NOMO-1 (cell line): ENCODE measurements around the gene QPCTL.
"Not testable (repeated sequence)": the region's sequence is repeated elsewhere in the genome, so short reads cannot be mapped to it uniquely, and the experiment has no call there.

Experiments
- DNase-seq, 2 experiments: peaks; one replicate each; lab custom pipeline; 2025; ENCODE audit not compliant: unreplicated experiment in 2 of 2; lab: John Stamatoyannopoulos, UW

The QPCTL gene

DNA sequence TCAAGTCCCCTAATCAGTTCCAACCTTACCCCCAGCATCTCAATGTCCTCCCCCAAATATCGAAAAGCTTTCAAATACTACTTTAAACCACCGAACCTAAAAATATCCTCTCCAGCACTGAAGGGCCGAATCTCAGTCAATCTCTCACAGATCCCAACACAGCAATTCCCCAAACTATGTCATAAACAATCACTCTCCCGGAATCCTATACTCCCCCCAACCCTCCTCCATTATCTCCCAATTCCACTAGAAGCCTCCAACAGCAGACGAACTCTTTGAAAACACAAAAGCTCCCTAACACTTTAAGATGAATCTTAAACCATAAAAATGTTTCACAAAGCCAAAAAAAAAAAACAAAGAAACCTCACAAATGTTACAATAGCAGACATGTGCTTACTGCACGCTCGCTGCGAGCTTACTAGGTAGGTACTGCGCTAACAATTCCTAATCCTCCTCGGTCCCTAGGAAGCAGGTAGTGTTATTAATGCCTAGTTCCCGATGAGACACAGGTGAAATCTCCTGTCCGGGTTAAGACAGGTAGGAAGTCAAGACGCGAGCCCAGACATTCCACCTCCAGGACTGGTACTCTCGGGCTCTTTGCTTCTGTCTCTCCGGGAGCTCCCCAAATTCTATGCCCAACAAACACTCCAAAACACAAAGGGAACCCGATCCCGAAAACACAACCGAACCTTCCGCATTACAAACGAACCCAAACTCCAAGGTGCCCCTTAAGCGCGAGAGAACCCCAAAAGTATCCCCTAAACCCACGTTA is 24.1 kb downstream of the QPCTL start:
- DNase-seq: peak in 1 of 2 experiments; percentile 20

DNA sequence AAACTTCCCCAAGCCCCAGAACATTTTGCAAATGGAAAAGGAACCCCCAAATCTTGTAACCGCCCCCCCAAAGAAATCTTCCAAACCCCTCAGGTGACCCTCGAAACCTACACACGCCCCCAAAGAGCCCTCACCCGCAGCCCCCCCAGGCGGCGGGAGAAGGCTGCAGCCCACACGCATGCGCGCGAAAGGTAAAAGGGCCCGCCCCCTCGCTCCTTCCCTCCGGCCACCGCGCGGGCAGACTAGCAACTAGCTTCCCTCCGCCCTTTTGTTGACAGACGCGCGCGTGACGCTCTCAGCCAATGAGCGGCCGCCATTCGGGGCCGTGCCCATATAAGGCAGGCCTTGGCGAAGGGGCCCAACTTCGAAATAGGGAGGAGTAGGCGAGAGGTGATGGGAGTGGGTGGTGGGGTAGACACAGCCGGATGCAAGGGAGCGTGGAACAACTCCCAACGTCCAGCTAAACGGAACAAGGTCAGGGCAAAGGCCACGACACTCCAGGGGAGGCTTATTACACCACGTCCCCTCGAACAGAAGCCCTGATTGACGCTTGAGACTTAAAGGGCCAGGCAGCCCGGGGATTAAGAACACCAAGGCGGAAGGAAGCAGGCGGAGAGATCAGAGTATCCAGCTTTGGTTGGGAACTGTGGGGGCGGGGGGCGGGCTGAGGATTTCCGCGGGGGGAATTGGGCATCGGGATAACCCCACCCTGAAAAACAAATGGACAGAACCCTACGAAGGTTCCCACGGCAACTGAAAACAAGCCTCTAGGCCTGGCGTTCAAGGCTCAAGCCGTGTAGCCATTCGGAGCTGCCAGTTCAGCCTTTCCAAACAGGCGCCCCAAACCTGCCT is 24.9 kb downstream of the QPCTL start:
- peak; percentile 100 for DNase-seq

DNA sequence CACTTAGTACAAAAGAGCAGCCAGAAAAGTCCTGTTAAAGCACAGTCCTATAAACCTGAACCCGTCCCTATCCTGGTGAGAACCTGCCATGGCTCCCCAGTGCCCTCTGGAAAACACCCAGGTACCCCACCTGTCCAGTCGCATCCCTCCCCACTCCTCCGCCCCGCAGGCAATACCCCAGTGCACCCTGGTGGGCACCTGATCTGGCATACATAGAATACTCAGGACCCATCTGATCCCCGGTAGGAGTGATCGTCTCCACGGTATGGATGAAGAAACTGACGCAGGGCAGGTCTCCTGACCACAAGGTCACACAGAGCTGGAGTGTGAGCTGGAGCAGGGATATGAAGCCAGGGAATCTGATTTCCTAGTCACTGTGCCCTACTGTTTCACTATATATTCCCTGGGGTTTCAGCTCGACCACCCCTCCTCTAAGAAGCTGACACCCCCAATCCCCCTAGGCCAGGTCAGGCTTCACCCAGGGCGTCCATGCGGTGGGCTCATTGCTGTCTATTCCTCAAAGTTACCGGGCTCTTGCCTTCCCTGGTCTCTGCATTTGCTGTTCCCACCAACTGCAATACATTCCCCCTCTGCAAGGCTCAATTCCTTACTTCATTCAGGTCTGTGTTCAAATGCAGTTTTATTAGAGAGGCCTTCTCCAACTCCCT is 25.7 kb downstream of the QPCTL start:
- no peak for DNase-seq

DNA sequence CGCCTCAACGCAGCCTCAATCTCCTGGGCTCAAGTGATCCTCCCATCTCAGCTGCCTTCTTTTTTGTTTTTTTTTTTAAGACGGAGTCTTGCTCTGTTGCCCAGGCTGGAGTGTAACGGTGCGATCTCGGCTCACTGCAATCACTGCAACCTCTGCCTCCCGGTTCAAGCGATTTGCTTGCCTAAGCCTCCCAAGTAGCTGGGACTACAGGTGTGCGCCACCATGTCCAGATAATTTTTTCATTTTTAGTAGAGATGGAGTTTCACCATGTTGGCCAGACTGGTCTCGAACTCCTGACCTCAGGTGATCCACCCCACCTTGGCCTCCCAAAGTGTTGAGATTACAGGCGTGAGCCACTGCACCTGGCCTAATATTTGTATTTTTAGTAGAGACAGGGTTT is 27.6 kb downstream of the QPCTL start:
- not testable (repeated sequence) for DNase-seq

DNA sequence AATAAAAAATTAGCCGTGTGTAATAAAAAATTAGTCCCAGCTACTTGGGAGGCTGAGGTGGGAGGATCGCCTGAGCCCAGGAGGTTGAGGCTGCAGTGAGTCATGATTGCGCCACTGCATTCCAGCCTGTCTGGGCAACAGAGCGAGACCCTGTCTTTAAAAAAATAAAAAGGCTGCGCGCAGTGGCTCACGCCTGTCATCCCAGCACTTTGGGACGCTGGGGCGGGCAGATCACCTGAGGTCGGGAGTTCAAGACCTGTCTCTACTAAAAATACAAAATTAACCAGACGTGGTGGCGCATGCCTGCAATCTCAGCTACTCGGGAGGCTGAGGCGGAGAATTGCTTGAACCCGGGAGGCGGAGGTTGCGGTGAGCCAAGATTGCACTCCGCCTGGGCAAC is 36.2 kb downstream of the QPCTL start:
- DNase-seq: not testable (repeated sequence)

DNA sequence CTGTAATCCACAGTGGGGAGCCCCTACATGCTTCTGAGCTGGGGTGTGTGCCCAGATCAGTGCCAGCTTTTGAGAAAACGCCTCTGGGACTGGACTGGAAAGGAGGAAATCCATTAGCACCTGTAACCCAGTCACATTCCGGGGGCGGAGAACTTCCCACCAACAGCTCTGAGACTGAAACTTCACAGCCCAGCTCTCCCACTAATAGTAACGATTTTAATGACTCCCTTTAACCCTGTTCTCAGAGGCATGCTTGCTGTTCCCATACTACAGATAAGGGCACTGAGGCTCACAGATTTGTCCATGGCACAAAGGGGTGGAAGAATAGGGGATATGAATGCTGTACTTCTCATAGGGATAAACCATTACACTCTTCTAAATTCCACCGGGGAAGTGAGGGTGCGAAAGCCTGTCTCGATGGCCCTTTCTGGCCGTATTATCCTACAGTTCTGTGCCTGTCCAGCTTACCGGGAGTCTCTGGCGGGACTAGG is 37.4 kb downstream of the QPCTL start:
- no peak for DNase-seq

DNA sequence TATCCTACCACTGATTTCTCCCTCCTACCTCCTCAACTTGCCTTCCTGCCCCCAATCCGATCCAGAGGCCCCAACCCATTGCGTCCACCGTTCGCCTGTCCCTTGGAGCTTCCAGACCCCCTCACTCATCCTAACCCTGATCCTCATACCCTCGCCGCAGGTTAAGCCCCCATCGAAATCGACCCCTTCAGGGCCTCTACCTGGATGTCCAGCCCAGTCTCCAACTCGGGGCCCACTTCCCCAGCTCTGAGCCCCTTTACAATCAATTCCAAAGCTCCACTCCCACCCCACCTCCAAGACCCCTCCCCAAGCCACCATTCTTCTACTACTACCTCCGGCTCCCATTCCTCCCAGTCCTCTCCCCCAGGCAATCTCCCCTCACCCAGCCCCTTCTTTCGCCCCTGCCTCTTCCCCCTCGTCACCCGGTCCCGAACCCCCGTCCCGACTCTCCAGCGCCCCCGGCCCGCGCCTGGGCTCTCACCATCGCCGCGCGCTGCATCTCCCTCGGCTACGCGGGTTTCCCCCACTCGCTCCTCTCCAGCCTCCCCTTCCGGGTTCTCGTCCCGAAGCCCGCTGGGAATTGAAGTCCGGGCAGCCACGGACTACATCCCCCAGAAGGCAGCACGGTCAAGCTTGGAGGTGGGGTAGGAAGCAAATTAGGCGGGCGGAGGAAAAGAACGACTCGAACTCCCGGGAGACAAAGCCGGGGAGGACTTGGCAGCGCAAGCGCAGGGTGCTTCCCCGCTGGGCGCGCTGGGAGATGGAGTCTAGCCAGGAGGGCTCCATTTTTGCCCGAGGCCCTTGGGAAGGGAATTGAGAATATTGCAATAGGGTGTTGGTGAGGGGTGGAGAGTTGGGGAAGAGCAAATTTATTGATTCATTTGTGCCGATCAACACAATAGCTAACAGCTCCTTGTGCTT is 38.2 kb downstream of the QPCTL start, which contains the start of gene FBXO46:
Gene FBXO46 (minus strand): TSS at position 529 of the 921 bp plus-strand sequence. CDS start 17,401 bp downstream, outside the sequence.
- DNase-seq: peak; percentile 98 to 99

DNA sequence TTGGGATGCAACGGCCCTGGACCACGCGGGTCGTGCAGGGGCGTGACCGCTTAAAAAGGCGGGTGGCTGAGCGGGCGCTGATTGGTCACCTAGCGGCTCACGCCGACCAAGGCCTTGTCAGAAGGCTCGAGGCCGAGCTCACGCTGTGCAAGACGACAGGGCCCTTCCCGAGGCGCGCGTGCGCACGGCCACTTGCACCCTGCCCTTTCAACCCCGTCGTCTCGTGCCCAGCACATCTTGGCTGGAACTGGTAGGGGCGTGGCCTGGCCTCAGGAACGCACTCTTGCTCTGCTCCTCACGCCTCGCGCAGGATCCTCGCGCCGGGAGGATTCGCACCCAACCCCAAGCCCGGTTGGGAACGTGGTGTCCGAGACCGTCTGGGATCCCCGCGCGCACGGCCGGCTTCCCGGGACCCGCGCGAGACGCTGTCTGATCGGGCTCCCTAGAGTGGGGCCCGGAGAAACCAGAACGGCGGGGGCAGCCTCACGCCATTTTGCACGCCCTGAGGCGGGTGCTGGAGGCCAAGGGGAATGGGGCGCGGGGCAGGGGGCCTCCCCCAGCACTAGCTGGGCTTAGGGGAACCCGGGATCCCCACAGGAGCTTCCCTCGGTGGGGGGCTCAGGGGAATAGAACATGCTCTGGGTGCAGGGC is 40.8 kb downstream of the QPCTL start, which contains the start of gene MEIOSIN:
Gene MEIOSIN (plus strand): TSS at position 280 of the 651 bp plus-strand sequence. CDS start 1,938 bp downstream, outside the sequence.
- no peak for DNase-seq

DNA sequence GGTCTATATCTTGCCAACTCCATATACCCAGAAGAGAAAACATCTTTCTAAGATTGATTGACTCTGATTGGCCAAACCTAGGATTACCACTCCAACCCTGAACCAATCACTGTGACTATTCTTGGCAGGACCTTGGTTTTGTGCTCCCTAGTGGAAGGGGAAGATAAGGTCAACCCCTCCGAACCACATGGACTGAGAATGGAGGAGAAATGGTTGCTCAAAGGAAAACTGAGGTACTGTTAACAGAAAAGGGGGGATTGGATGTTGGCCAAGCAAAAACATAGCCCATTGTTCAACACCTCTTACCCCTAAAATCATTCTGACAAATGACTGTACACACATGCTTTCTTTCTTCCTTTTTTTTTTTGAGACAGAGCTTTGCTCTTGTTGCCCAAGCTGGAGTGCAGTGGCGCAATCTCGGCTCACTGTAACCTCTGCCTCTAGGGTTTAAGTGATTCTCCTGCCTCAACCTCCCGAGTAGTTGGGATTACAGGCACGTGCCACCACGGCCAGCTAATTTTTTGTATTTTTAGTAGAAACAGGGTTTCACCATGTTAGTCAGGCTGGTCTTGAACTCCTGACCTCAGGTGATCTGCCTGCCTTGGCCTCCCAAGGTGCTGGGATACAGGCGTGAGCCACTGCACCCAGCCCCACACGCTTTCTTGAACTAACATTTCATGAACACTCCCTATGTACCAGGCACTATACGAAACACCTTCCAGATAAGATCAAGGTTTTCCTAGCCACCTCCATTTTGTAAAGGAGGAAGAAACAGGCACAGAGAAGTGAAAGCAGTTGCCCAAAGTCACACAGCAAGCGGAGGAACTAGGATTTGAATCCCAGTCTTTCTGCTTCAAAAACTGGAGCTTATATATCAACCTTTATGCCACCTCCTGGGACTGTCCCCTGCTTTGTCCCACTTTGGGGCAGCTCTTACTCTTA is 47.3 kb downstream of the QPCTL start:
- peak; percentile 53 to 64 for DNase-seq

DNA sequence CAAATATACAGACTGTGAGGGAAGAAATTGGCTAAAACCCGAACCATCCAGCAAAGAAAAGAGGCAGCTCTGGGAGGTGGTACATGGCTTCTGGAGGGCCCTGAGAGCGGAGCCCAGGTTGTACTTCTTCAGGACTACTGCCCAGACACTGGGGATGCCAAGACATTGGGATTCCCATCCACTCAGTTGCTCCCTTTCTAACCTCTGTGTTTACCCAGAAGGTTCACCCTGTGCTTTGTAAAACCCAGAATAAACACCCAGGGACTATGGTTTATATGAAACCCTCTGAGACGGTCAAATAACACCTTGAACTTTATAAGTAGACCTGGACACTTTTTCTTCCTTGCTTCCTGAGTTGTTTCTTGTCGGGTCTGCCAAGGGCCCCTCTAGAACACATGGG is 50.5 kb downstream of the QPCTL start:
- DNase-seq: no peak

DNA sequence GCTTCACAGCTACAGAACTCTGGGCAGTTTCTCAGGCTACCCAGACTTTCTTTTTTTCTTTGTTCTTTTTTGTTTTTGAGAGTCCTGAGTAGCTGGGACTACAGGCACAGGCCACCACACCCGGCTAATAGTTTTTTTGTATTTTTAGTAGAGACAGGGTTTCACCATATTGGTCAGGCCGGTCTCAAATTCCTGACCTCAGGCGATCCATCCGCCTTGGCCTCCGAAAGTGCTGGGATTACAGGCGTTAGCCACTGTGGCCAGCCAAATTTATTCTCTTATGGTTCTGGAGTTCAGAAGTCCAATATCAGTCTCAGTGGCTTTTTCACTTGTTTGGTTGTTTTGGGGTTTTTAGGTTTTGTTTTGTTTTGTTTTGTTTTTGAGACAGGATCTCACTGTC is 53.1 kb downstream of the QPCTL start:
- DNase-seq: no peak

DNA sequence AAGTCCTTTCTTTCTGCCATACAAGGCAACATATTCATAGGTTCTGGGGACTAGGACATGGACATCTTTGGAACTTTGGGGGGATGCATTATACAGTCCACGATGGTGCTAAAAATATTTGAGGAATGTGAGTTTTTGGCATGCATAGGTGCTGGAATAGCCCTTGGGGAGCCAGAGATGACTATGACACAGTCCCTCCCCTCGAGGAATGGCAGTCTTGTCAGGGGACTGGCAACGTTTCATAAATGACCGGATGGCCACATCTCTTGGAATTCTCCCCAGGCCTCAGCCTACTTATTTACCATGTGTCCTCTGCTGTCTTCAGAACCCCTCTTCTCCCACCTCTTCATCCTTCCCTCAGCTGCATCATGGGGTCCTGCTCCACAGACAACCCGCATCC is 54.4 kb downstream of the QPCTL start:
- no peak for DNase-seq

DNA sequence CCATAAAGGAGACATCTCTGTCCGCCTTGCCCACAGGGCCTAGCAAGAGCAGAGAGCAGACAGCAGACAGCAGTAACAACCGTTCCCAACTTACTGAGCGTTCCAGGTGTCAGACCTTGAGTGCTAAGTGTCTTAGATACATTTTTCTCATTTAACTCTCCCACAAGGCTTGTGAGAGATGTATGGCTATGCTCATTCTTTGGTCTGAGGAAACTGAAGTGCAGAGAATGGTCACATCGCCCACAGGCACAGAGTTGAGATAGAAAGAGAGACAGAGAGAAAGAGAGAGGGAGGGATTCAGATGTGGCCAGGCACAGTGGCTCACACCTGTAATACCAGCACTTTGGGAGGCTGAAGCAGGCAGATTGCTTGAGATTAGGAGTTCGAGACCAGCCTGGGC is 55.0 kb downstream of the QPCTL start:
- no peak for DNase-seq

DNA sequence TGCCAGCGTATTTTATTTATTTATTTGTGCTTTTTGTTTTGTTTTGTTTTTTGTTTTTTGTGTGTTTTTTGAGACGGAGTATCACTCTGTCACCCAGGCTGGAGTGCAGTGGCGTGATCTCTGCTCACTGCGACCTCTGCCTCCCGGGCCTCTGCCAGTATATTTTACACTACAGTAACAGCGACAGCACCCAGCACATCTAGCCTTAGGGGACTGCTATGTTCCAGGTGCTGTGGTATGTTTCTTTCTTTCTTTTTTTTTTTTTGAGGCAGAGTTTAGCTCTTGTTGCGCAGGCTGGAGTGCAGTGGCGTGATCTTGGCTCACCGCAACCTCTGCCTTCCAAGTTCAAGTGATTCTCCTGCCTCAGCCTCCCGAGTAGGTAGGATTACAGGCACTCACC is 59.0 kb downstream of the QPCTL start:
- DNase-seq: not testable (repeated sequence)

DNA sequence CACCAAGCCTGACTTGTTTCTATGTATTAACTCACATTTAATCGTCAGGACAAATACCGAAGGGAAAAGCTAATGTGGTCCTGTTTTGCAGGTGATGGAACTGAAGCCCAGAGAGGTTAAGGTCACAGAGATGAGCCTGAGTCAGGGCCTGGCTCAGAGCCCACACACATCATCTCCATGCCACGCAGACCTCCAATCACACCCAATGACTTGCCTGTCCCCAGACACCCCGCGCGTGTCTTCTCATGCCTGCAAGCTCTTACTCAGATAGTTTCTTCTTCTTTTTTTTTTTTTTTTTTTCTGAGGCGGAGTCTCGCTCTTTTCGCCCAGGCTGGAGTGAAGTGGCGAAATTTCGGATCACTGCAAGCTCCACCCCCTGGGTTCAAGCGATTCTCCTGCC is 60.2 kb downstream of the QPCTL start:
- no peak for DNase-seq

DNA sequence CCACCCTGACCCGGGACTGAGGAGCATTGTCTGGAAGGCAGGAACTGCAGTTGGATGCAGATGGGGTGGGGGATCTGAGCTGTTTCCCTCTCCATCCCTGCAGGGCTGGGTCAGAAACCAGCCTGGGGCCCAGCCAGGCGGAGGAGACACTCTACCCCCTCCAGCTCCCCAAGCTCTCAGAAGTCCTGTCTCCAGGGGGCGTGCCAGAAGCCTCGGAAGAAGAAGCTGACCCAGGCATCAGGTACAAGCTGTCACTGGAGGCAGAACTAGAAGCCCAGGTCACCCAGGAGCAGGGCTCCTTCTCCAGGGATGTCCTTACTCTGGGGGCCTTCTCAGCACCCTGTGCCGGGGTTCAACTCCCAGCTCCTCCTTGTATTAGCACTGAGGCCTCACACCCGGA is 61.1 kb downstream of the QPCTL start:
- no peak for DNase-seq
